HFF-Myc (cell line): ENCODE measurements around the gene TTC17.
A peak's percentile ranks its signal among the peaks of the same experiment; 100 is the strongest.

Source experiments
- DNase-seq: peaks from one replicate; pipeline ENCODE4 v3.0.0-alpha.2; 2011; ENCODE audit warnings: low read depth; ENCODE audit errors: extremely low read depth
- H3K4me3 ChIP-seq: replicated peaks from 2 replicates; pipeline ENCODE4 v1.5.1; 2011; ENCODE audit warnings: low read depth, mild to moderate bottlenecking, control low read depth, low read length
- TF ChIP-seq, protein P1 (sequence below): IDR thresholded peaks from 2 replicates; pipeline ENCODE4 v1.5.1; 2012; ENCODE audit warnings: mild to moderate bottlenecking, low read depth, low read length, control low read depth; ENCODE audit errors: missing control alignments

The TTC17 gene, protein sequence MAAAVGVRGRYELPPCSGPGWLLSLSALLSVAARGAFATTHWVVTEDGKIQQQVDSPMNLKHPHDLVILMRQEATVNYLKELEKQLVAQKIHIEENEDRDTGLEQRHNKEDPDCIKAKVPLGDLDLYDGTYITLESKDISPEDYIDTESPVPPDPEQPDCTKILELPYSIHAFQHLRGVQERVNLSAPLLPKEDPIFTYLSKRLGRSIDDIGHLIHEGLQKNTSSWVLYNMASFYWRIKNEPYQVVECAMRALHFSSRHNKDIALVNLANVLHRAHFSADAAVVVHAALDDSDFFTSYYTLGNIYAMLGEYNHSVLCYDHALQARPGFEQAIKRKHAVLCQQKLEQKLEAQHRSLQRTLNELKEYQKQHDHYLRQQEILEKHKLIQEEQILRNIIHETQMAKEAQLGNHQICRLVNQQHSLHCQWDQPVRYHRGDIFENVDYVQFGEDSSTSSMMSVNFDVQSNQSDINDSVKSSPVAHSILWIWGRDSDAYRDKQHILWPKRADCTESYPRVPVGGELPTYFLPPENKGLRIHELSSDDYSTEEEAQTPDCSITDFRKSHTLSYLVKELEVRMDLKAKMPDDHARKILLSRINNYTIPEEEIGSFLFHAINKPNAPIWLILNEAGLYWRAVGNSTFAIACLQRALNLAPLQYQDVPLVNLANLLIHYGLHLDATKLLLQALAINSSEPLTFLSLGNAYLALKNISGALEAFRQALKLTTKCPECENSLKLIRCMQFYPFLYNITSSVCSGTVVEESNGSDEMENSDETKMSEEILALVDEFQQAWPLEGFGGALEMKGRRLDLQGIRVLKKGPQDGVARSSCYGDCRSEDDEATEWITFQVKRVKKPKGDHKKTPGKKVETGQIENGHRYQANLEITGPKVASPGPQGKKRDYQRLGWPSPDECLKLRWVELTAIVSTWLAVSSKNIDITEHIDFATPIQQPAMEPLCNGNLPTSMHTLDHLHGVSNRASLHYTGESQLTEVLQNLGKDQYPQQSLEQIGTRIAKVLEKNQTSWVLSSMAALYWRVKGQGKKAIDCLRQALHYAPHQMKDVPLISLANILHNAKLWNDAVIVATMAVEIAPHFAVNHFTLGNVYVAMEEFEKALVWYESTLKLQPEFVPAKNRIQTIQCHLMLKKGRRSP

DNA sequence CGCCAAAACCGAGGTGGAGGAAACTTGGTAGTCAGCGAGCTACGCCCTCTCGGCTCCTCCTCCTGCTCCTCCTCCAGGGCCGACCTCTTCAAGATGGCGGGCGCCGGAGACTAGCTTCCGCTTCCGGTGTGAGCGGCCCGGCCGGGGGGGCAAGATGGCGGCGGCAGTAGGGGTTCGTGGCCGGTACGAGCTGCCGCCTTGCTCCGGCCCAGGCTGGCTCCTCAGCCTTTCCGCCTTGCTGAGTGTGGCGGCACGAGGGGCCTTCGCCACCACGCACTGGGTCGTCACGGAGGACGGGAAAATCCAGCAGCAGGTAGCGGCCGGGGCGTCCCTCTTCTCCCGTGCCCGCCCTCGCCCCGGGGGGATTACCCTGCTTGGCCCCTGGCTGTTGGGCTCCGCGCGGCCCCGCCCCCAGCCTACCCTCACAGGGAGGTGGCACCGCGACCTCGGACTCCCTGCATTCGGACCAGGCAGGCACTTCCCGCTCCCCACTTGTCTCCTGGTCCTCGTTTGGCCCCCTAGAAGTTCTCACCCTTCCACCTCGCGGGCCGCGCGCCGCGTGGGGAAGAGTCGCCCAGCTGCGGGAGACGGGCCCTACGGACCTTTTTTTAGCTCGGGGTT is at the start of gene TTC17:
TTC17 (plus strand) TSS at position 120 of the 621 bp plus-strand sequence; CDS start at position 155, 35 bp downstream.
- TF ChIP-seq, protein P1, sequence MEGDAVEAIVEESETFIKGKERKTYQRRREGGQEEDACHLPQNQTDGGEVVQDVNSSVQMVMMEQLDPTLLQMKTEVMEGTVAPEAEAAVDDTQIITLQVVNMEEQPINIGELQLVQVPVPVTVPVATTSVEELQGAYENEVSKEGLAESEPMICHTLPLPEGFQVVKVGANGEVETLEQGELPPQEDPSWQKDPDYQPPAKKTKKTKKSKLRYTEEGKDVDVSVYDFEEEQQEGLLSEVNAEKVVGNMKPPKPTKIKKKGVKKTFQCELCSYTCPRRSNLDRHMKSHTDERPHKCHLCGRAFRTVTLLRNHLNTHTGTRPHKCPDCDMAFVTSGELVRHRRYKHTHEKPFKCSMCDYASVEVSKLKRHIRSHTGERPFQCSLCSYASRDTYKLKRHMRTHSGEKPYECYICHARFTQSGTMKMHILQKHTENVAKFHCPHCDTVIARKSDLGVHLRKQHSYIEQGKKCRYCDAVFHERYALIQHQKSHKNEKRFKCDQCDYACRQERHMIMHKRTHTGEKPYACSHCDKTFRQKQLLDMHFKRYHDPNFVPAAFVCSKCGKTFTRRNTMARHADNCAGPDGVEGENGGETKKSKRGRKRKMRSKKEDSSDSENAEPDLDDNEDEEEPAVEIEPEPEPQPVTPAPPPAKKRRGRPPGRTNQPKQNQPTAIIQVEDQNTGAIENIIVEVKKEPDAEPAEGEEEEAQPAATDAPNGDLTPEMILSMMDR, result no peak
- DNase-seq, result peak; percentile 72
- H3K4me3 ChIP-seq, result peak within 1 kb of the TSS; percentile 95

DNA sequence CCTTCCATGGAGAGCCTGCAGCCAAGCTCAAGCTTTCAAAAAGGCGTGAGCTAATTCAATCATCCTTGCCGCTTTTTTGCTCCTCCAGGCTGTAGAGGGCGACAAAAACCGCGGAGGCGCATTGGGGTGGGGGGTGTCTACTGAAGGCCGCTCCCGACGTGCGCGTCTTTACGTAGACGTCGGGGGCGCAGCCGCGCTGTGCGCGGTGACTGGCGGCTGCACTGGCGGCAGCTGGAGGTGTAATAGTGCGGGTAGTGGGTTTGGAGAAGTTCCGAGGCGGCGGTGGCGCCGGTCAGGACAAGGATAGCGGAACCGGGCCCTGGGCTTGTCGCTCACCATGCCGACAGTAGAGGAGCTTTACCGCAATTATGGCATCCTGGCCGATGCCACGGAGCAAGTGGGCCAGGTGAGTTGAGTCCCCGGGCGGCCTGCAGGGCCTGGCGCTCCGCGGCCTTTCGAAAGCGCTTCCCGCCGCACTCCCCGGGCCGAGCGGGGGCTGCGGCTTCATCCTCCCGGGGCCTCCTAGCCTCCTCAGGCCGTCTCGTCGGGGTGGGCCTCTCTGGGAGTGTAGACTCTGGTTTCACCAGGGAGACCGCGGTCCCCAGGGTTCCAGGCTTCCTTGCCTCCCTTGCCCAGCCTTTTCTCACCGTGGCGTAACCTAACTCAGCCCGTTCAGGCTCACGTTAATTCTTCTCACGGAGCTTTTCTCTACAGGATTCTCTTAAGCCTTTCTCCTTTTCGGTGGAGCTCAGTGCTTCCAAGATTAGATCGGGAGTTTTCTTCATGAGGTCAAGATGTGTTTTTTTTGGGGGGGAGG is 46.7 kb upstream of the TTC17 start, which contains the start of gene API5:
API5 (plus strand) TSS at position 206 of the 817 bp plus-strand sequence; CDS start at position 338, 132 bp downstream.
- DNase-seq, result peak; percentile 84
- H3K4me3 ChIP-seq, result peak within 1 kb of the TSS; percentile 73
- TF ChIP-seq, protein P1, result peak; percentile 74

DNA sequence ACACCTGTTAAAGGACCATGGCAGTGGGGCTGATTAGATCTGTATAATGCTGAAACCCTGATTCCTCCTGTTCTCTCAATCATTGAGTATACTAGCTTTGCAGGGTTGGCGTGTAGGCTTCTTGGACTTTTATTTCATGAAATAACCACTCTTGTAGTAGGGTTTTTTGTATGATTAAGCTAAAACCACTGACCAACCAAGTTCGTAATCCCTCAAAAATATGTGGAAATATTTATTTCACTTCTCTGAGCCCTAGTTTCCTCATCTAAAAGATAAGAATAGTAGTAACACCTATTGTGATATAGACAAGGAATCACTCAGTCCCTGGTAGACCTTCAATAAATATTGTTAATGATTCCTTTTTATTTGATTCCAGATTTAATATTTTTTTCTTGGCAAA is 42.8 kb upstream of the TTC17 start:
- H3K4me3 ChIP-seq, result no peak overlapping the region
- no peak for DNase-seq
- TF ChIP-seq, protein P1, result no peak

DNA sequence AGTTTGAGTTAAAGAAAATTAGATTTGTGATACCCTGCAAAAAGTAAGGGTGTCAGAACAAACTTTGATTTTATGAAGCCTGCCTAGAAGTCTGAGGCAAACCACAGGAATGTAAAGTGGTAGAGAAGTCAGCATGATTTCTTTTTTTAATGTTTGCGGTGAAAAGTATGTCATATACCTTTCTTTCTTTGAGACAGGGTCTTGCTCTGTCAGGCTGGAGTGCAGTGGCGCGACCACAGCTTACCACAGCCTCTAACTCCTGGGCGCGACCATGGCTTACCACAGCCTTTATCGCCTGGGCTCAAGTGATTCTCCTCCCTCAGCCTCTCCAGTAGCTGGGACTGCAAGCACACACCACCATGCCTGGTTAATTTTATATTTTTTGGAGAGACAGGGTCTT is 42.3 kb upstream of the TTC17 start:
- no peak overlapping the region for H3K4me3 ChIP-seq
- TF ChIP-seq, protein P1, result no peak
- no peak for DNase-seq

DNA sequence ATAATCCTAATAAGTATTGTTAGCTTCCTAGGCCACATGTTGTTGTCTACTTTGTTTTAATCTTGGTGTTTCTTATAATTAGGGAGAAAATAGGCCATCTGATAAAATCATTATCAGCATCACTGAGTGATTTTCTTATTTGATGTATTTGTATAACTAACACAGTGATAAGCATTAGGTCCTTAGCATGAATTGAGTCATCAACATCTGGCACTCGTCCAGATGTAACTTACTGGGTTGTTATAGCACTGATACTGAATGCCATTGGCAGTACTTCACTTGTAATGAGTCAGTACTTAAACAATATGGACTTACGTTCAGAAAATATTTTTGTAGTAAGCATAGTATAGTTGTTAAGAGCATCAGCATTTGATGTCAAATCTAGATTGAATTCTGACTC is 30.7 kb upstream of the TTC17 start:
- TF ChIP-seq, protein P1, result no peak
- peak; percentile 72 for DNase-seq
- H3K4me3 ChIP-seq, result no peak overlapping the region

DNA sequence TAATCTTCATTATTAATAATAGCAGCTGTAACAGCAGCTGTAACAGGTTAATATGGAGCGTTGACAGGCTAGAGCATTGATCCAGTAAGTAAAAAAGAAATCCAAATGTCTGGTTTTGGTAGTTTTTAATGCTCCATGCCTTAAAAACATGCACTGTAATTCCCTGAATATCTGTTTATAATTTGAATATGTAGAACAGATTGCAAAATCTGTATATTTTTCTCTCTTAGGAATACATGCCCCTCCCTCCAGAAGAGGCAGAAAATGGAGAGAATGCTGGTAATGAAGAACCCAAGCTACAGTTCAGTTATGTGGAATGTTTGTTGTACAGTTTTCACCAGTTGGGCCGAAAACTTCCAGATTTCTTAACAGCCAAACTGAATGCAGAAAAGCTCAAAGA is 30.2 kb upstream of the TTC17 start:
- no peak overlapping the region for H3K4me3 ChIP-seq
- TF ChIP-seq, protein P1, result no peak
- DNase-seq, result no peak
